GM18505 (cell line): ENCODE data around the gene DPP6.

Experiments
- ATAC-seq: cut with Tn5 transposase; IDR thresholded peaks from one replicate; pipeline ENCODE4 v1.9.1; 2021; ENCODE audit not compliant: unreplicated experiment
- POLR2A ChIP-seq: IDR thresholded peaks from 4 replicates; pipeline ENCODE4 v1.6.1; 2011; ENCODE audit warnings: borderline replicate concordance; ENCODE audit not compliant: insufficient read depth, insufficient read length; ENCODE audit errors: extremely low read depth

Gene DPP6

GRCh38 chr7:154783281-154783909, 731.2 kb downstream of the DPP6 start:
- no peak for ATAC-seq
- no peak for TF ChIP-seq POLR2A

- no peak for TF ChIP-seq POLR2A
- no peak for ATAC-seq
Measured at GRCh38 chr7:154785898-154786297, 733.7 kb downstream of the DPP6 start.

GRCh38 chr7:154789404-154789803, 737.2 kb downstream of the DPP6 start:
- no peak for ATAC-seq
- TF ChIP-seq POLR2A: no peak

- TF ChIP-seq POLR2A: no peak
Measured at GRCh38 chr7:154791611-154792010, 739.4 kb downstream of the DPP6 start.

GRCh38 chr7:154792436-154793055, 740.3 kb downstream of the DPP6 start:
- no peak for ATAC-seq
- no peak for TF ChIP-seq POLR2A

More at GRCh38 chr7:154791611-154792010, 739.4 kb downstream of the DPP6 start:
- no peak for ATAC-seq

- no peak for ATAC-seq
- no peak for TF ChIP-seq POLR2A
Measured at GRCh38 chr7:154794147-154794780, 742.1 kb downstream of the DPP6 start.

GRCh38 chr7:154795014-154795413, 742.8 kb downstream of the DPP6 start:
- no peak for ATAC-seq
- TF ChIP-seq POLR2A: no peak

- no peak for ATAC-seq
- no peak for TF ChIP-seq POLR2A
Measured at GRCh38 chr7:154795437-154795836, 743.2 kb downstream of the DPP6 start.

- no peak for ATAC-seq
- TF ChIP-seq POLR2A: no peak
Measured at GRCh38 chr7:154804449-154804848, 752.3 kb downstream of the DPP6 start.

GRCh38 chr7:154812027-154812426, 759.8 kb downstream of the DPP6 start:
- no peak for ATAC-seq

GRCh38 chr7:154817224-154817896, 765.2 kb downstream of the DPP6 start:
- no peak for ATAC-seq
- no peak for TF ChIP-seq POLR2A

More at GRCh38 chr7:154812027-154812426, 759.8 kb downstream of the DPP6 start:
- TF ChIP-seq POLR2A: no peak

GRCh38 chr7:154827007-154827406, 774.8 kb downstream of the DPP6 start:
- no peak for TF ChIP-seq POLR2A
- ATAC-seq: no peak

GRCh38 chr7:154832557-154833138, 780.5 kb downstream of the DPP6 start:
- no peak for TF ChIP-seq POLR2A
- no peak for ATAC-seq

- no peak for TF ChIP-seq POLR2A
- ATAC-seq: no peak
Measured at GRCh38 chr7:154836021-154836448, 783.8 kb downstream of the DPP6 start.

GRCh38 chr7:154837087-154837486, 784.9 kb downstream of the DPP6 start:
- no peak for ATAC-seq
- no peak for TF ChIP-seq POLR2A
